HL-60/S4 (cell line): Measurements from ENCODE around the gene LAGE3.

Experiments used
- in situ Hi-C: fragments of 300-500 bp; cut with MboI; formaldehyde crosslinking; loops from 2 replicates; pipeline ENCODE4 v1.14.3; 2022; ENCODE audit warnings: low sequenced_read_pairs

LAGE3 gene

GRCh38 chrX:154481195-154481594 lies 2.1 kb upstream of the LAGE3 start:
- in situ Hi-C loops = no loop called here

GRCh38 chrX:154477891-154478477 lies 1.1 kb downstream of the LAGE3 start:
- in situ Hi-C loops = no loop called here

- in situ Hi-C loops = no loop called here
These were observed 2.3 kb downstream of the LAGE3 start for GRCh38 chrX:154476821-154477220.

- in situ Hi-C loops = no loop called here
These were observed 5.4 kb downstream of the LAGE3 start for GRCh38 chrX:154473683-154474082.

GRCh38 chrX:154472685-154473632 lies 6.1 kb downstream of the LAGE3 start:
- in situ Hi-C loops = no loop called here

GRCh38 chrX:154471839-154472684 lies 7.0 kb downstream of the LAGE3 start:
- in situ Hi-C loops = no loop called here

- in situ Hi-C loops = no loop called here
These were observed 8.0 kb downstream of the LAGE3 start for GRCh38 chrX:154470914-154471568.

GRCh38 chrX:154470434-154470833 lies 8.6 kb downstream of the LAGE3 start:
- in situ Hi-C loops = no loop called here

- in situ Hi-C loops = no loop called here
These were observed 9.2 kb downstream of the LAGE3 start for GRCh38 chrX:154469880-154470279.

- in situ Hi-C loops = no loop called here
These were observed 10.0 kb downstream of the LAGE3 start for GRCh38 chrX:154469114-154469513.

GRCh38 chrX:154468217-154468616 lies 10.9 kb downstream of the LAGE3 start:
- in situ Hi-C loops = no loop called here

- in situ Hi-C loops = no loop called here
These were observed 11.5 kb downstream of the LAGE3 start for GRCh38 chrX:154467556-154467955.

GRCh38 chrX:154466907-154467306 lies 12.2 kb downstream of the LAGE3 start:
- in situ Hi-C loops = no loop called here

GRCh38 chrX:154466036-154466435 lies 13.0 kb downstream of the LAGE3 start:
- in situ Hi-C loops = no loop called here

- in situ Hi-C loops = no loop called here
These were observed 13.5 kb downstream of the LAGE3 start for GRCh38 chrX:154465601-154466000.

GRCh38 chrX:154464806-154465365 lies 14.2 kb downstream of the LAGE3 start:
- in situ Hi-C loops = no loop called here

GRCh38 chrX:154463611-154464220 lies 15.4 kb downstream of the LAGE3 start:
- in situ Hi-C loops = no loop called here

- in situ Hi-C loops = no loop called here
These were observed 16.7 kb downstream of the LAGE3 start for GRCh38 chrX:154462396-154462795.

GRCh38 chrX:154460326-154460725 lies 18.8 kb downstream of the LAGE3 start:
- in situ Hi-C loops = no loop called here

- in situ Hi-C loops = no loop called here
These were observed 19.2 kb downstream of the LAGE3 start for GRCh38 chrX:154459832-154460231.
